Mesothelial cell of epicardium (in vitro differentiated cells): ENCODE measurements around the gene KRTAP4-8. TPM values are rescaled to one million over a fixed set of nuclear protein-coding genes. Genes with fewer than 3 reads are reported as not detected.
"Not testable (repeated sequence)": the region's sequence is repeated elsewhere in the genome, so short reads cannot be mapped to it uniquely, and the experiment has no call there.

Experiments
- DNase-seq, 2 experiments: peaks; one replicate each; pipeline ENCODE4 v3.0.0; 2021; ENCODE audit warnings: low spot score in 2 of 2; ENCODE audit not compliant: unreplicated experiment in 2 of 2
- H3K27ac Mint-ChIP-seq: 2 replicates; pipeline ENCODE4 v1.8.0; 2021; ENCODE audit warnings: mixed read lengths
- H3K27me3 Mint-ChIP-seq: 2 replicates; pipeline ENCODE4 v1.8.0; 2021; ENCODE audit warnings: low read depth, mixed read lengths
- H3K36me3 Mint-ChIP-seq: 2 replicates; pipeline ENCODE4 v1.8.0; 2021; ENCODE audit warnings: mixed read lengths
- H3K4me1 Mint-ChIP-seq: 2 replicates; pipeline ENCODE4 v1.8.0; 2021; ENCODE audit warnings: mixed read lengths
- H3K4me3 Mint-ChIP-seq: 2 replicates; pipeline ENCODE4 v1.8.0; 2021; ENCODE audit warnings: mild to moderate bottlenecking, moderate library complexity, mixed read lengths
- H3K9me3 Mint-ChIP-seq: 2 replicates; pipeline ENCODE4 v1.8.0; 2021; ENCODE audit warnings: mixed read lengths
- CTCF ChIP-seq: fragments of 200-600 bp; sonication (generic); IDR thresholded peaks from one replicate; pipeline ENCODE4 v1.5.0; 2021; ENCODE audit warnings: antibody characterized with exemption; ENCODE audit not compliant: unreplicated experiment
- total RNA-seq: library from RNA; stranded (reverse); gene quantifications from 3 replicates; pipeline ENCODE4 v1.2.1, GENCODE V29; 2021

The KRTAP4-8 gene
- total RNA-seq, 1 donor from 2014 or later: not detected

- peaks cover 3% of the 10 kb centered on the region for H3K9me3 Mint-ChIP-seq
- H3K4me3 Mint-ChIP-seq: no peak overlapping the region
- H3K27me3 Mint-ChIP-seq: no peaks in the 10 kb centered on the region
- no peak for DNase-seq
- no peak overlapping the region for H3K27ac Mint-ChIP-seq
- H3K4me1 Mint-ChIP-seq: no peaks in the 10 kb centered on the region
- no peak for TF ChIP-seq CTCF
- H3K36me3 Mint-ChIP-seq: no peaks in the 10 kb centered on the region
Observed at GRCh38 chr17:41073676-41074075, 24.3 kb downstream of the KRTAP4-8 start.

- Mint-ChIP-seq H3K27me3 (no peaks in the 10 kb centered on the region), H3K27ac (no peak overlapping the region), H3K4me3 (no peak overlapping the region), H3K36me3 (no peaks in the 10 kb centered on the region), H3K9me3 (no peaks in the 10 kb centered on the region), H3K4me1 (no peaks in the 10 kb centered on the region)
- no peak for TF ChIP-seq CTCF
- no peak for DNase-seq
Observed at GRCh38 chr17:41071606-41072360, 26.2 kb downstream of the KRTAP4-8 start.

GRCh38 chr17:41069031-41069430, 28.9 kb downstream of the KRTAP4-8 start:
- Mint-ChIP-seq H3K36me3 (no peaks in the 10 kb centered on the region), H3K27me3 (no peaks in the 10 kb centered on the region), H3K4me1 (no peaks in the 10 kb centered on the region), H3K9me3 (no peaks in the 10 kb centered on the region), H3K27ac (no peak overlapping the region), H3K4me3 (no peak overlapping the region)
- no peak for DNase-seq
- no peak for TF ChIP-seq CTCF

GRCh38 chr17:41067281-41067680, 30.7 kb downstream of the KRTAP4-8 start:
- no peaks in the 10 kb centered on the region for H3K36me3 Mint-ChIP-seq
- no peak overlapping the region for H3K27ac Mint-ChIP-seq
- no peak for TF ChIP-seq CTCF
- DNase-seq: no peak
- no peaks in the 10 kb centered on the region for H3K27me3 Mint-ChIP-seq
- H3K4me1 Mint-ChIP-seq: no peaks in the 10 kb centered on the region
- no peak overlapping the region for H3K4me3 Mint-ChIP-seq
- H3K9me3 Mint-ChIP-seq: no peaks in the 10 kb centered on the region

GRCh38 chr17:41065829-41066624, 31.9 kb downstream of the KRTAP4-8 start, which contains the start of gene KRTAP2-4:
Gene KRTAP2-4, minus strand, starts transcription at chr17:41065879. Its CDS starts 34 bp downstream, at chr17:41065845.
- no peak for DNase-seq

GRCh38 chr17:41065016-41065689, 32.8 kb downstream of the KRTAP4-8 start:
- H3K4me1 Mint-ChIP-seq: peaks cover 18% of the 10 kb centered on the region
- not testable (repeated sequence) for H3K4me3 Mint-ChIP-seq, H3K27ac Mint-ChIP-seq, H3K9me3 Mint-ChIP-seq, H3K36me3 Mint-ChIP-seq, H3K27me3 Mint-ChIP-seq, DNase-seq

More at GRCh38 chr17:41065829-41066624, 31.9 kb downstream of the KRTAP4-8 start, which contains the start of gene KRTAP2-4:
- Mint-ChIP-seq H3K4me3 (no peak within 1 kb of the TSS), H3K27me3 (no peaks in the 10 kb centered on the region), H3K36me3 (no peaks in the 10 kb centered on the region), H3K9me3 (no peaks in the 10 kb centered on the region), H3K4me1 (peaks cover 10% of the 10 kb centered on the region), H3K27ac (no peak within 1 kb of the TSS)
- TF ChIP-seq CTCF: no peak
